Neural cell (in vitro differentiated cells): Measurements from ENCODE around the gene PDZRN3. TPM values are rescaled to one million over a fixed set of nuclear protein-coding genes. Genes with fewer than 3 reads are reported as not detected.

ENCODE experiments used
- H2AFZ ChIP-seq: fragments of 200-600, 300-800 bp; sonication (generic), shearing (Covaris generic); 2 replicates; pipeline ENCODE4 v1.6.0; 2014; ENCODE audit warnings: low read depth, mild to moderate bottlenecking, antibody characterized with exemption, low read length, moderate library complexity
- H3F3A ChIP-seq: fragments of 200-600 bp; shearing (Covaris generic); 2 replicates; pipeline ENCODE4 v1.6.1; 2016; ENCODE audit warnings: mild to moderate bottlenecking, moderate library complexity, mixed read lengths, antibody characterized with exemption, low read length; ENCODE audit not compliant: insufficient read depth, poor library complexity, severe bottlenecking
- H3K27ac ChIP-seq: fragments of 200-600, 300-800 bp; sonication (generic), shearing (Covaris generic); 2 replicates; pipeline ENCODE4 v1.5.1; 2014; ENCODE audit warnings: mild to moderate bottlenecking, low read length, moderate library complexity
- H3K27me3 ChIP-seq: fragments of 300-800, 200-600 bp; sonication (generic), shearing (Covaris generic); 2 replicates; pipeline ENCODE4 v1.6.0; 2014; ENCODE audit warnings: mild to moderate bottlenecking, low read depth, low read length, moderate library complexity; ENCODE audit not compliant: insufficient read depth
- H3K36me3 ChIP-seq: fragments of 300-800, 200-600 bp; sonication (generic), shearing (Covaris generic); 2 replicates; pipeline ENCODE4 v1.5.1; 2014; ENCODE audit warnings: mild to moderate bottlenecking, antibody characterized with exemption, low read length, moderate library complexity; ENCODE audit not compliant: insufficient read depth
- H3K4me2 ChIP-seq: fragments of 300-800, 200-600 bp; sonication (generic), shearing (Covaris generic); 2 replicates; pipeline ENCODE4 v1.6.0; 2014; ENCODE audit warnings: mild to moderate bottlenecking, low read length
- H3K4me3 ChIP-seq: fragments of 300-800, 200-600 bp; sonication (generic), shearing (Covaris generic); 2 replicates; pipeline ENCODE4 v1.5.1; 2014; ENCODE audit warnings: mild to moderate bottlenecking, low read length, moderate library complexity
- H3K79me2 ChIP-seq: fragments of 200-600 bp; shearing (Covaris generic); replicated peaks from 2 replicates; pipeline ENCODE4 v1.6.0; 2014; ENCODE audit warnings: mild to moderate bottlenecking, low read length, moderate library complexity; ENCODE audit not compliant: insufficient read depth
- H3K9ac ChIP-seq: fragments of 300-800, 200-600 bp; sonication (generic), shearing (Covaris generic); 2 replicates; pipeline ENCODE4 v1.6.1; 2016; ENCODE audit warnings: mild to moderate bottlenecking, low read length, mixed read lengths
- H3K9me2 ChIP-seq: fragments of 200-600 bp; shearing (Covaris generic); 2 replicates; pipeline ENCODE4 v1.6.1; 2016; ENCODE audit warnings: mild to moderate bottlenecking, low read length, mixed read lengths; ENCODE audit not compliant: insufficient read depth
- H3K9me3 ChIP-seq: fragments of 200-600, 300-800 bp; sonication (generic), shearing (Covaris generic); 2 replicates; pipeline ENCODE4 v1.6.1; 2016; ENCODE audit warnings: mild to moderate bottlenecking, mixed run types, low read length, moderate library complexity, mixed read lengths
- H4K20me1 ChIP-seq: fragments of 200-600 bp; shearing (Covaris generic); 2 replicates; pipeline ENCODE4 v1.6.1; 2016; ENCODE audit warnings: mild to moderate bottlenecking, mixed run types; ENCODE audit not compliant: insufficient read depth
- CTCF ChIP-seq: fragments of 450-650 bp; IDR thresholded peaks from 2 replicates; pipeline ENCODE4 v1.5.1; 2014; ENCODE audit warnings: antibody characterized with exemption, mild to moderate bottlenecking, moderate library complexity; ENCODE audit not compliant: poor library complexity, severe bottlenecking
- EP300 ChIP-seq: fragments of 450-650 bp; conservative IDR thresholded peaks from 2 replicates; pipeline ENCODE4 v1.6.1; 2014; ENCODE audit warnings: antibody characterized with exemption, mild to moderate bottlenecking, moderate library complexity; ENCODE audit not compliant: poor library complexity, severe bottlenecking
- EZH2 ChIP-seq: fragments of 200-600, 300-800 bp; shearing (Covaris generic), sonication (generic); IDR thresholded peaks from 2 replicates; pipeline ENCODE4 v1.6.1; 2014; ENCODE audit warnings: antibody characterized with exemption, low read length, borderline replicate concordance, mild to moderate bottlenecking; ENCODE audit not compliant: insufficient read depth, poor library complexity, severe bottlenecking
- MXI1 ChIP-seq: fragments of 450-650 bp; conservative IDR thresholded peaks from 2 replicates; pipeline ENCODE4 v1.6.1; 2014; ENCODE audit warnings: antibody characterized with exemption, mild to moderate bottlenecking; ENCODE audit not compliant: poor library complexity, severe bottlenecking
- POLR2AphosphoS5 ChIP-seq: IDR thresholded peaks from 2 replicates; pipeline ENCODE4 v1.6.1; 2012
- RAD21 ChIP-seq: fragments of 450-650 bp; conservative IDR thresholded peaks from 2 replicates; pipeline ENCODE4 v1.6.1; 2014; ENCODE audit warnings: antibody characterized with exemption, mild to moderate bottlenecking, moderate library complexity
- REST ChIP-seq: IDR thresholded peaks from 2 replicates; pipeline ENCODE4 v1.6.1; 2012; ENCODE audit warnings: borderline replicate concordance
- SMC3 ChIP-seq: fragments of 450-650 bp; conservative IDR thresholded peaks from 2 replicates; pipeline ENCODE4 v1.6.1; 2014; ENCODE audit warnings: antibody characterized with exemption, mild to moderate bottlenecking, moderate library complexity; ENCODE audit not compliant: poor library complexity
- TAF1 ChIP-seq: IDR thresholded peaks from 2 replicates; pipeline ENCODE4 v1.6.1; 2012; ENCODE audit warnings: low read depth
- polyA plus RNA-seq: library from polyadenylated mRNA; depleted of rRNA; stranded (reverse); fragments of >200 nt; gene quantifications from 2 replicates; pipeline ENCODE4 v1.2.3, GENCODE V29; 2014

The PDZRN3 gene
- polyA plus RNA-seq, 1 donor from 2014 or later, result 1.1 TPM

- Histone ChIP-seq H3K9me2 (no peaks in the 10 kb centered on the region), H3K9me3 (no peaks in the 10 kb centered on the region), H3K27me3 (no peaks in the 10 kb centered on the region), H3K9ac (no peak overlapping the region), H4K20me1 (no peaks in the 10 kb centered on the region), H3K4me2 (no peak overlapping the region), H3K4me3 (no peak overlapping the region), H2AFZ (no peak overlapping the region), H3K36me3 (no peaks in the 10 kb centered on the region), H3K27ac (no peak overlapping the region), H3F3A (no peaks in the 10 kb centered on the region), H3K79me2 (no peaks in the 10 kb centered on the region)
- no peak for TF ChIP-seq MXI1
- TF ChIP-seq TAF1, result no peak
Measured at GRCh38 chr3:73442152-73442551, 182.6 kb downstream of the PDZRN3 start.

GRCh38 chr3:73437828-73438227 is 186.9 kb downstream of the PDZRN3 start:
- Histone ChIP-seq H3K9me3 (no peaks in the 10 kb centered on the region), H3K79me2 (no peaks in the 10 kb centered on the region), H3K9ac (no peak overlapping the region), H3F3A (no peaks in the 10 kb centered on the region), H2AFZ (no peak overlapping the region), H3K27me3 (no peaks in the 10 kb centered on the region), H3K36me3 (no peaks in the 10 kb centered on the region), H3K27ac (no peak overlapping the region), H4K20me1 (no peaks in the 10 kb centered on the region), H3K4me2 (no peak overlapping the region), H3K4me3 (no peak overlapping the region), H3K9me2 (no peaks in the 10 kb centered on the region)
- TF ChIP-seq EP300 (no peak), CTCF (no peak), EZH2 (no peak), RAD21 (no peak), SMC3 (no peak), TAF1 (no peak), POLR2AphosphoS5 (no peak), MXI1 (no peak), REST (no peak)

GRCh38 chr3:73435055-73435454 is 189.7 kb downstream of the PDZRN3 start:
- no peak overlapping the region for H3K27ac ChIP-seq
- no peak overlapping the region for H3K4me3 ChIP-seq
- no peak for TF ChIP-seq EZH2
- no peak for TF ChIP-seq MXI1
- TF ChIP-seq REST, result no peak
- no peak for TF ChIP-seq POLR2AphosphoS5
- TF ChIP-seq TAF1, result no peak
- TF ChIP-seq RAD21, result no peak
- TF ChIP-seq CTCF, result no peak
- TF ChIP-seq EP300, result no peak
- TF ChIP-seq SMC3, result no peak
- H3K9me2 ChIP-seq, result no peaks in the 10 kb centered on the region
- no peak overlapping the region for H3K9ac ChIP-seq
- no peaks in the 10 kb centered on the region for H3F3A ChIP-seq
- H3K79me2 ChIP-seq, result no peaks in the 10 kb centered on the region
- no peaks in the 10 kb centered on the region for H3K9me3 ChIP-seq
- no peaks in the 10 kb centered on the region for H3K27me3 ChIP-seq
- H4K20me1 ChIP-seq, result no peaks in the 10 kb centered on the region
- H3K4me2 ChIP-seq, result no peak overlapping the region
- no peaks in the 10 kb centered on the region for H3K36me3 ChIP-seq
- H2AFZ ChIP-seq, result no peak overlapping the region
